H9 (cell line): Measurements from ENCODE around the gene PDZD2. TPM values are rescaled to one million over a fixed set of nuclear protein-coding genes. Genes with fewer than 3 reads are reported as not detected.

ENCODE experiments used
- DNase-seq: peaks from one replicate; pipeline ENCODE4 v3.0.0-alpha.2; 2017
- H2AFZ ChIP-seq: one replicate; pipeline ENCODE4 v1.6.1; 2013; ENCODE audit warnings: mild to moderate bottlenecking, low read length, control low read depth, moderate library complexity
- H2AK5ac ChIP-seq: 2 replicates; pipeline ENCODE4 v1.6.1; 2013; ENCODE audit warnings: low read length, control low read depth, mixed read lengths; ENCODE audit not compliant: insufficient read length
- H2BK120ac ChIP-seq: one replicate; pipeline ENCODE4 v1.6.1; 2013; ENCODE audit warnings: low read depth, mild to moderate bottlenecking, low read length, control low read depth, inconsistent platforms; ENCODE audit not compliant: poor library complexity, severe bottlenecking
- H2BK12ac ChIP-seq: 2 replicates; pipeline ENCODE4 v1.6.1; 2013; ENCODE audit warnings: low read length, control low read depth, mixed read lengths, low read depth; ENCODE audit not compliant: insufficient read length
- H2BK15ac ChIP-seq: 2 replicates; pipeline ENCODE4 v1.6.1; 2013; ENCODE audit warnings: low read depth, low read length, control low read depth
- H2BK20ac ChIP-seq: one replicate; pipeline ENCODE4 v1.6.1; 2013; ENCODE audit warnings: low read depth, mild to moderate bottlenecking, low read length, control low read depth, inconsistent platforms; ENCODE audit not compliant: poor library complexity, severe bottlenecking
- H2BK5ac ChIP-seq: 2 replicates; pipeline ENCODE4 v1.6.1; 2013; ENCODE audit warnings: low read length, control low read depth, mixed read lengths; ENCODE audit not compliant: insufficient read length
- H3K14ac ChIP-seq: 2 replicates; pipeline ENCODE4 v1.6.1; 2013; ENCODE audit warnings: low read length, control low read depth; ENCODE audit not compliant: insufficient read depth
- H3K18ac ChIP-seq: 2 replicates; pipeline ENCODE4 v1.6.1; 2013; ENCODE audit warnings: low read depth, mild to moderate bottlenecking, mixed read lengths, low read length, control low read depth; ENCODE audit not compliant: insufficient read length
- H3K23ac ChIP-seq: 2 replicates; pipeline ENCODE4 v1.6.1; 2013; ENCODE audit warnings: low read length, control low read depth, mixed read lengths, low read depth; ENCODE audit not compliant: insufficient read length
- H3K23me2 ChIP-seq: 2 replicates; pipeline ENCODE4 v1.6.1; 2013; ENCODE audit warnings: low read depth, mild to moderate bottlenecking, mixed read lengths, low read length, control low read depth; ENCODE audit not compliant: insufficient read length, poor library complexity, severe bottlenecking
- H3K27ac ChIP-seq: 2 replicates; pipeline ENCODE4 v1.5.1; 2013; ENCODE audit warnings: low read length, control low read depth, mixed read lengths, low read depth; ENCODE audit not compliant: insufficient read length
- H3K27me3 ChIP-seq: 2 replicates; pipeline ENCODE4 v1.6.1; 2013; ENCODE audit warnings: low read length, control low read depth, inconsistent platforms; ENCODE audit not compliant: insufficient read depth
- H3K4ac ChIP-seq: 2 replicates; pipeline ENCODE4 v1.6.1; 2013; ENCODE audit warnings: low read depth, mild to moderate bottlenecking, control low read depth, inconsistent platforms, low read length, moderate library complexity
- H3K4me1 ChIP-seq: 2 replicates; pipeline ENCODE4 v1.6.1; 2013; ENCODE audit warnings: low read length, control low read depth, inconsistent platforms; ENCODE audit not compliant: insufficient read depth
- H3K4me2 ChIP-seq: 2 replicates; pipeline ENCODE4 v1.6.1; 2013; ENCODE audit warnings: low read length, control low read depth, mixed read lengths; ENCODE audit not compliant: insufficient read length, insufficient read depth
- H3K56ac ChIP-seq: 2 replicates; pipeline ENCODE4 v1.6.1; 2013; ENCODE audit warnings: low read depth, mild to moderate bottlenecking, mixed read lengths, low read length, control low read depth; ENCODE audit not compliant: insufficient read length
- H3K79me1 ChIP-seq: 2 replicates; pipeline ENCODE4 v1.6.1; 2013; ENCODE audit warnings: low read depth, mild to moderate bottlenecking, moderate library complexity, low read length, control low read depth, inconsistent platforms; ENCODE audit not compliant: insufficient read depth, poor library complexity, severe bottlenecking
- H3K79me2 ChIP-seq: 2 replicates; pipeline ENCODE4 v1.6.1; 2013; ENCODE audit warnings: low read length, control low read depth, inconsistent platforms; ENCODE audit not compliant: insufficient read depth
- H3K9ac ChIP-seq: 2 replicates; pipeline ENCODE4 v1.6.1; 2013; ENCODE audit warnings: low read length, control low read depth, mixed read lengths; ENCODE audit not compliant: insufficient read length; ENCODE audit errors: extremely low read depth
- H3K9me3 ChIP-seq: one replicate; pipeline ENCODE4 v1.6.1; 2013; ENCODE audit warnings: low read depth, low read length, inconsistent platforms; ENCODE audit not compliant: control insufficient read depth
- H3T11ph ChIP-seq: one replicate; pipeline ENCODE4 v1.6.1; 2013; ENCODE audit warnings: mild to moderate bottlenecking, low read length, control low read depth, inconsistent platforms
- H4K20me1 ChIP-seq: one replicate; pipeline ENCODE4 v1.6.1; 2013; ENCODE audit not compliant: control insufficient read depth, insufficient read length, insufficient read depth
- H4K5ac ChIP-seq: 2 replicates; pipeline ENCODE4 v1.6.1; 2013; ENCODE audit warnings: low read depth, mild to moderate bottlenecking, mixed read lengths, low read length, control low read depth; ENCODE audit not compliant: insufficient read length
- H4K8ac ChIP-seq: replicated peaks from 2 replicates; pipeline ENCODE4 v1.6.1; 2013; ENCODE audit warnings: low read length, control low read depth, mixed read lengths, low read depth; ENCODE audit not compliant: insufficient read length
- H4K91ac ChIP-seq: 2 replicates; pipeline ENCODE4 v1.6.1; 2013; ENCODE audit warnings: low read depth, mild to moderate bottlenecking, moderate library complexity, mixed read lengths, low read length, control low read depth; ENCODE audit not compliant: insufficient read length
- H3K27ac Mint-ChIP-seq, 3 experiments: 2 replicates in 2 of 3; 3 replicates in 1 of 3; pipeline ENCODE4 v1.8.0; 2020 to 2021; ENCODE audit warnings: mixed read lengths in 3 of 3, mild to moderate bottlenecking in 1 of 3, moderate library complexity in 1 of 3
- H3K27me3 Mint-ChIP-seq: 2 replicates; pipeline ENCODE4 v1.8.0; 2021; ENCODE audit warnings: low read depth, mild to moderate bottlenecking, moderate library complexity, mixed read lengths
- H3K36me3 Mint-ChIP-seq, 3 experiments: 2 replicates in 2 of 3; 3 replicates in 1 of 3; pipeline ENCODE4 v1.8.0; 2020 to 2021; ENCODE audit warnings: low read depth in 3 of 3, mixed read lengths in 3 of 3; ENCODE audit not compliant: insufficient read depth in 1 of 3
- H3K4me1 Mint-ChIP-seq, 2 experiments: 2 replicates each; pipeline ENCODE4 v1.8.0; 2020; ENCODE audit warnings: mixed read lengths in 2 of 2
- H3K4me3 Mint-ChIP-seq, 2 experiments: 2 replicates in 1 of 2; 3 replicates in 1 of 2; pipeline ENCODE4 v1.8.0; 2020 to 2021; ENCODE audit warnings: mild to moderate bottlenecking in 2 of 2, mixed read lengths in 2 of 2, moderate library complexity in 1 of 2
- H3K9me3 Mint-ChIP-seq, 2 experiments: 2 replicates in 1 of 2; 3 replicates in 1 of 2; pipeline ENCODE4 v1.8.0; 2020; ENCODE audit warnings: mild to moderate bottlenecking in 2 of 2, mixed read lengths in 2 of 2, moderate library complexity in 1 of 2
- WGBS: extraction: QIAGEN DNeasy Blood & Tissue Kit; methylation state at CpG from one replicate; pipeline ENCODE4 v1.1.7; 2013; ENCODE audit warnings: missing lambda C conversion rate, low lambda C conversion rate, mixed read lengths; ENCODE audit not compliant: insufficient read length; ENCODE audit errors: extremely low coverage; 5-methylcytosine and 5-hydroxymethylcytosine counted together
- total RNA-seq: library from RNA; stranded (reverse); gene quantifications from 2 replicates; pipeline ENCODE4 v1.2.1, GENCODE V29; 2021
- TF ChIP-seq, protein P1 (sequence below): fragments of 200-600 bp; sonication (generic); conservative IDR thresholded peaks from 3 replicates; pipeline ENCODE4 v1.8.0; 2021; ENCODE audit warnings: antibody characterized with exemption, mild to moderate bottlenecking

Gene PDZD2
- total RNA-seq, 1 experiment from 2014 or later, result 9.9 TPM

DNA sequence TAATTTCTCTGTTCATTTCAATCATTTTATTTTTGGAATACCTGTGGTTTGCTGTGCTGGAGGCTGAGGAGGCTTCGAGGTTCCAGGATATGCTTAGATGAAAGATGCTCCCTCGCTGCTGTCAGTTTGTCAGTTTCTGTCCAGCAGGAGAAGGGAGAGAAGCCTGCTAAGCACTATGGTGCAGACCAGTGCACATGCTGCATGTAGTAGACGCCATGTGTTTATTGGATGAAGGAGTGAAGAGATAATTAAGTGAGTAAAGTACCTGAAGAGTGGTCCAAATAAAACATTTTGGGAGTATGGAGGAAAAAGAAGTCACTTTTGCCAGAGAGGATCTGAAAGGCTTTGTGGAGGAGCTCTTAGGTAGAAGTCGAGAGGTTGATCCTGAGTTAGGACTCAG lies 2.1 kb downstream of the PDZD2 start:
- TF ChIP-seq, protein P1, sequence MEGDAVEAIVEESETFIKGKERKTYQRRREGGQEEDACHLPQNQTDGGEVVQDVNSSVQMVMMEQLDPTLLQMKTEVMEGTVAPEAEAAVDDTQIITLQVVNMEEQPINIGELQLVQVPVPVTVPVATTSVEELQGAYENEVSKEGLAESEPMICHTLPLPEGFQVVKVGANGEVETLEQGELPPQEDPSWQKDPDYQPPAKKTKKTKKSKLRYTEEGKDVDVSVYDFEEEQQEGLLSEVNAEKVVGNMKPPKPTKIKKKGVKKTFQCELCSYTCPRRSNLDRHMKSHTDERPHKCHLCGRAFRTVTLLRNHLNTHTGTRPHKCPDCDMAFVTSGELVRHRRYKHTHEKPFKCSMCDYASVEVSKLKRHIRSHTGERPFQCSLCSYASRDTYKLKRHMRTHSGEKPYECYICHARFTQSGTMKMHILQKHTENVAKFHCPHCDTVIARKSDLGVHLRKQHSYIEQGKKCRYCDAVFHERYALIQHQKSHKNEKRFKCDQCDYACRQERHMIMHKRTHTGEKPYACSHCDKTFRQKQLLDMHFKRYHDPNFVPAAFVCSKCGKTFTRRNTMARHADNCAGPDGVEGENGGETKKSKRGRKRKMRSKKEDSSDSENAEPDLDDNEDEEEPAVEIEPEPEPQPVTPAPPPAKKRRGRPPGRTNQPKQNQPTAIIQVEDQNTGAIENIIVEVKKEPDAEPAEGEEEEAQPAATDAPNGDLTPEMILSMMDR, result no peak
- Histone ChIP-seq H3K27me3 (peaks cover 5% of the 10 kb centered on the region; the same call in 1 of the 2 replicates), H4K20me1 (no peaks in the 10 kb centered on the region), H4K8ac (no peak overlapping the region), H3K79me1 (no peaks in the 10 kb centered on the region), H3K79me2 (no peaks in the 10 kb centered on the region), H2BK120ac (no peak overlapping the region), H3K4me1 (no peaks in the 10 kb centered on the region), H3K4ac (no peak overlapping the region), H4K5ac (no peak overlapping the region), H3K4me2 (no peak overlapping the region), H3K18ac (no peak overlapping the region), H2BK20ac (no peak overlapping the region), H2AK5ac (no peak overlapping the region), H3K23ac (no peak overlapping the region), H3K27ac (no peak overlapping the region), H3K9ac (no peak overlapping the region), H2AFZ (no peak overlapping the region), H3K14ac (no peak overlapping the region), H2BK12ac (no peak overlapping the region), H3K56ac (no peak overlapping the region), H4K91ac (no peak overlapping the region), H3K23me2 (peaks cover 9% of the 10 kb centered on the region), H2BK15ac (no peak overlapping the region), H3T11ph (no peak overlapping the region), H2BK5ac (no peak overlapping the region), H3K9me3 (no peaks in the 10 kb centered on the region)
- H3K4me1 Mint-ChIP-seq, result peaks cover 23 to 28% of the 10 kb centered on the region in 2 experiments
- no peak overlapping the region for H3K4me3 Mint-ChIP-seq
- DNase-seq, result no peak
- no peaks in the 10 kb centered on the region for H3K36me3 Mint-ChIP-seq
- H3K27me3 Mint-ChIP-seq, result peaks cover 10% of the 10 kb centered on the region
- WGBS, result no CpG with 5 or more reads among the region's 4 CpGs
- no peak overlapping the region for H3K27ac Mint-ChIP-seq
- H3K9me3 Mint-ChIP-seq, result no peaks in the 10 kb centered on the region
